Spleen (tissue), 11 donors: ENCODE results near the gene CD40. TPM values are rescaled to one million over a fixed set of nuclear protein-coding genes. Genes with fewer than 3 reads are reported as not detected.
A peak's percentile ranks its signal among the peaks of the same experiment; 100 is the strongest.
"Not testable (repeated sequence)": the region's sequence is repeated elsewhere in the genome, so short reads cannot be mapped to it uniquely, and the experiment has no call there.

ENCODE experiments used
- DNase-seq: peaks from one replicate; pipeline ENCODE4 v3.0.0-alpha.2; 2020
- H3K27ac ChIP-seq, 8 donors: fragments of 200-600 bp; sonication (generic) in 7 of 8; 1 replicate in 4 of 8; 2 replicates in 4 of 8; pipeline versions ENCODE4 v1.5.0 to v1.8.0; 2016 to 2021; ENCODE audit warnings: inconsistent platforms in 4 of 8, mild to moderate bottlenecking in 4 of 8, moderate library complexity in 1 of 8
- H3K27me3 ChIP-seq, 7 donors: fragments of 200-600 bp; sonication (generic) in 6 of 7; replicated peaks in 1 of 7; 1 replicate in 4 of 7; 2 replicates in 3 of 7; pipeline versions ENCODE4 v1.5.0 to v1.8.0; 2016 to 2021; ENCODE audit warnings: inconsistent platforms in 3 of 7, mild to moderate bottlenecking in 1 of 7
- H3K36me3 ChIP-seq, 6 donors: fragments of 200-600 bp; sonication (generic) in 5 of 6; 1 replicate in 4 of 6; 2 replicates in 2 of 6; pipeline versions ENCODE4 v1.5.0 to v1.8.0; 2016 to 2021; ENCODE audit warnings: inconsistent platforms in 2 of 6
- H3K4me1 ChIP-seq, 6 donors: fragments of 200-600 bp; sonication (generic) in 5 of 6; 1 replicate in 3 of 6; 2 replicates in 3 of 6; pipeline versions ENCODE4 v1.5.0 to v1.8.0; 2016 to 2021; ENCODE audit warnings: inconsistent platforms in 3 of 6
- H3K4me3 ChIP-seq, 8 donors: fragments of 200-600 bp; sonication (generic) in 7 of 8; 1 replicate in 4 of 8; 2 replicates in 4 of 8; pipeline versions ENCODE4 v1.5.0 to v1.8.0; 2016 to 2021; ENCODE audit warnings: inconsistent platforms in 4 of 8, mild to moderate bottlenecking in 4 of 8, moderate library complexity in 2 of 8
- H3K9me3 ChIP-seq, 8 donors: fragments of 200-600 bp; sonication (generic) in 7 of 8; 1 replicate in 4 of 8; 2 replicates in 4 of 8; pipeline versions ENCODE4 v1.5.0 to v1.8.0; 2016 to 2021; ENCODE audit warnings: inconsistent platforms in 4 of 8
- CTCF ChIP-seq, 11 experiments: fragments of 200-600 bp in 7 of 11; fragments of 450-650 bp in 4 of 11; sonication (generic) in 4 of 11; IDR thresholded peaks in 8 of 11; conservative IDR thresholded peaks in 3 of 11; 1 replicate in 7 of 11; 2 replicates in 4 of 11; pipeline versions ENCODE4 v1.4.0 to v1.8.0; 2016 to 2021; ENCODE audit warnings: antibody characterized with exemption in 11 of 11, inconsistent platforms in 4 of 11, mild to moderate bottlenecking in 1 of 11
- POLR2A ChIP-seq, 3 donors: fragments of 450-650 bp; IDR thresholded peaks; one replicate each; pipeline ENCODE4 v1.5.1; 2017; ENCODE audit warnings: antibody characterized with exemption in 3 of 3, mild to moderate bottlenecking in 1 of 3
- POLR2AphosphoS5 ChIP-seq, 3 donors: sonication (generic); formaldehyde crosslinking; IDR thresholded peaks; one replicate each; pipeline ENCODE4 v1.5.1; 2017; ENCODE audit warnings: antibody characterized with exemption in 3 of 3
- WGBS, 5 donors: extraction: QIAGEN DNeasy Blood & Tissue Kit in 3 of 5; methylation state at CpG; one replicate each; pipeline versions ENCODE4 v1.1.5 to v1.1.7; 2013 to 2018; 5-methylcytosine and 5-hydroxymethylcytosine counted together
- intact Hi-C: fragments of 100-400 bp; cut with DNase I; formaldehyde crosslinking; loops from one replicate; pipeline ENCODE4 v1.15.0; 2023; ENCODE audit warnings: low total_unique reads
- polyA plus RNA-seq, 3 donors: library from polyadenylated mRNA; stranded (reverse); fragments of 200-250 nt; gene quantifications; one replicate each; pipeline ENCODE4 v1.2.1, GENCODE V29; 2013
- total RNA-seq, 7 donors: library from RNA; depleted of rRNA in 3 of 7; stranded (reverse); fragments of >200 nt in 3 of 7; fragmentation: NEBNext Ultra II Directional in 4 of 7; extraction: Animal tissue kit (Norgen Biotek cat#: 25700) in 4 of 7; gene quantifications; one replicate each; pipeline versions ENCODE4 v1.1.0 to v1.2.1, GENCODE V29; 2016 to 2021
- donor health status: healthy with polysubstance abuse.
- donor health status: DM: no; HTN: no; CAD: no; lungs with moderate emphysema.
- donor health status: DM: no; HTN: no; CAD: no.
- donor health status: Bipolar disorder and iron deficiency.
- donor health status: healthy.
- donor health status: DM: no; HTN: no; CAD: no.
- donor health status: DM: yes; HTN: yes; CAD: no.

Gene CD40
- total and polyA plus RNA-seq, 10 donors: 30.7 to 108 (median 52.9) TPM

- peaks cover 43 to 65% (median 62%) of the 10 kb centered on the region in 6 donors for H3K4me1 ChIP-seq
- 4 to 9% (median 6%) methylated on average over 22 of the region's 22 CpGs for WGBS, 5 donors
- peaks cover 0 to 5% (median 0%) of the 10 kb centered on the region in 6 donors for H3K36me3 ChIP-seq
- TF ChIP-seq POLR2AphosphoS5 (IDR thresholded peaks at IDR 0.05) (no peak), POLR2A (IDR thresholded peaks at IDR 0.05) (no peak), CTCF (IDR thresholded peaks at IDR 0.05 in 8 of 11, conservative IDR thresholded peaks at IDR 0.05 in 3 of 11) (no peak)
- no peaks in the 10 kb centered on the region for H3K9me3 ChIP-seq
- H3K27ac ChIP-seq: peak overlapping the region; percentile 96 to 99 (median 99)
- DNase-seq: no peak
- intact Hi-C loops: loop anchor here (10.0 kb wide), 1 partner anchor 64 kb away; the partner anchor contains the start of gene SLC12A5
- peak overlapping the region; percentile 66 to 94 (median 74) for H3K4me3 ChIP-seq
- no peaks in the 10 kb centered on the region for H3K27me3 ChIP-seq
Measured at GRCh38 chr20:46088409-46089166, 29.5 kb upstream of the CD40 start.

GRCh38 chr20:46089167-46089416 is 29.0 kb upstream of the CD40 start:
- H3K4me3 ChIP-seq: peak overlapping the region; percentile 66 to 94 (median 74)

GRCh38 chr20:46089417-46090388 is 28.4 kb upstream of the CD40 start, which contains the start of gene NCOA5:
Gene NCOA5, minus strand, starts transcription at chr20:46089962. Its CDS starts 10,538 bp downstream, at chr20:46079424.
- peaks cover 0 to 5% (median 0%) of the 10 kb centered on the region in 6 donors for H3K36me3 ChIP-seq
- H3K27me3 ChIP-seq: no peaks in the 10 kb centered on the region
- WGBS, 5 donors: 0% methylated on average over 20 to 100 of the region's 100 CpGs
- DNase-seq: peak; percentile 98
- peak within 1 kb of the TSS; percentile 96 to 99 (median 99) for H3K27ac ChIP-seq
- H3K4me3 ChIP-seq: peak within 1 kb of the TSS; percentile 66 to 94 (median 74)
- H3K4me1 ChIP-seq: peaks cover 38 to 54% (median 51%) of the 10 kb centered on the region in 6 donors
- H3K9me3 ChIP-seq: no peaks in the 10 kb centered on the region
- intact Hi-C loops: loop anchor here (10.0 kb wide), 1 partner anchor 65 kb away; the partner anchor contains the start of gene SLC12A5
- TF ChIP-seq POLR2A (IDR thresholded peaks at IDR 0.05) (peak; percentile 68 to 74 (median 72)), CTCF (IDR thresholded peaks at IDR 0.05 in 8 of 11, conservative IDR thresholded peaks at IDR 0.05 in 3 of 11) (peak in 6 of 11 experiments; percentile 15 to 45 (median 41)), POLR2AphosphoS5 (IDR thresholded peaks at IDR 0.05) (peak; percentile 98 to 99 (median 98))

More at GRCh38 chr20:46089167-46089416, 29.0 kb upstream of the CD40 start:
- no peaks in the 10 kb centered on the region for H3K9me3 ChIP-seq
- H3K4me1 ChIP-seq: peaks cover 41 to 60% (median 57%) of the 10 kb centered on the region in 6 donors
- WGBS, 5 donors: 0 to 1% (median 0%) methylated on average over 4 to 31 of the region's 31 CpGs
- peak; percentile 93 for DNase-seq
- peaks cover 0 to 5% (median 0%) of the 10 kb centered on the region in 6 donors for H3K36me3 ChIP-seq
- no peak for TF ChIP-seq POLR2A (IDR thresholded peaks at IDR 0.05)
- TF ChIP-seq POLR2AphosphoS5 (IDR thresholded peaks at IDR 0.05): no peak
- no peak for TF ChIP-seq CTCF (IDR thresholded peaks at IDR 0.05 in 8 of 11, conservative IDR thresholded peaks at IDR 0.05 in 3 of 11)
- H3K27me3 ChIP-seq: no peaks in the 10 kb centered on the region
- peak overlapping the region; percentile 96 to 99 (median 99) for H3K27ac ChIP-seq
- intact Hi-C loops: loop anchor here (10.0 kb wide), 1 partner anchor 64 kb away; the partner anchor contains the start of gene SLC12A5

- peak; percentile 81 for DNase-seq
- H3K27me3 ChIP-seq, H3K4me3 ChIP-seq, H3K36me3 ChIP-seq, H3K9me3 ChIP-seq, H3K27ac ChIP-seq, intact Hi-C loops: not testable (repeated sequence)
- H3K4me1 ChIP-seq: peaks cover 18 to 32% (median 29%) of the 10 kb centered on the region in 6 donors
- 94 to 96% (median 94%) methylated on average over 11 to 52 of the region's 52 CpGs for WGBS, 5 donors
Measured at GRCh38 chr20:46091622-46092535, 26.2 kb upstream of the CD40 start.
